Chondrocyte (in vitro differentiated cells): ENCODE results near the gene NKX2-4. TPM values are rescaled to one million over a fixed set of nuclear protein-coding genes. Genes with fewer than 3 reads are reported as not detected.

ENCODE experiments used
- DNase-seq: peaks from one replicate; pipeline ENCODE4 v3.0.0; 2021; ENCODE audit warnings: mixed read lengths, low spot score
- H3K27ac Mint-ChIP-seq: one replicate; pipeline ENCODE4 v1.8.0; 2021; ENCODE audit warnings: mild to moderate bottlenecking, moderate library complexity, mixed read lengths; ENCODE audit not compliant: unreplicated experiment
- H3K27me3 Mint-ChIP-seq: 2 replicates; pipeline ENCODE4 v1.8.0; 2021; ENCODE audit warnings: low read depth, mixed read lengths
- H3K36me3 Mint-ChIP-seq: 2 replicates; pipeline ENCODE4 v1.8.0; 2021; ENCODE audit warnings: low read depth, mixed read lengths
- H3K4me1 Mint-ChIP-seq: 2 replicates; pipeline ENCODE4 v1.8.0; 2021; ENCODE audit warnings: low read depth, mild to moderate bottlenecking, mixed read lengths
- H3K4me3 Mint-ChIP-seq: one replicate; pipeline ENCODE4 v1.8.0; 2021; ENCODE audit warnings: mild to moderate bottlenecking, moderate library complexity, mixed read lengths; ENCODE audit not compliant: unreplicated experiment
- H3K9me3 Mint-ChIP-seq: 2 replicates; pipeline ENCODE4 v1.8.0; 2021; ENCODE audit warnings: low read depth, mixed read lengths
- total RNA-seq: library from RNA; stranded (reverse); gene quantifications from 3 replicates; pipeline ENCODE4 v1.2.1, GENCODE V29; 2021
- TF ChIP-seq, protein P1 (sequence below): fragments of 200-600 bp; sonication (generic); IDR thresholded peaks from 2 replicates; pipeline ENCODE4 v1.5.0; 2021; ENCODE audit warnings: antibody characterized with exemption, mild to moderate bottlenecking, moderate library complexity

Gene NKX2-4
- total RNA-seq, 1 donor from 2014 or later = not detected

DNA sequence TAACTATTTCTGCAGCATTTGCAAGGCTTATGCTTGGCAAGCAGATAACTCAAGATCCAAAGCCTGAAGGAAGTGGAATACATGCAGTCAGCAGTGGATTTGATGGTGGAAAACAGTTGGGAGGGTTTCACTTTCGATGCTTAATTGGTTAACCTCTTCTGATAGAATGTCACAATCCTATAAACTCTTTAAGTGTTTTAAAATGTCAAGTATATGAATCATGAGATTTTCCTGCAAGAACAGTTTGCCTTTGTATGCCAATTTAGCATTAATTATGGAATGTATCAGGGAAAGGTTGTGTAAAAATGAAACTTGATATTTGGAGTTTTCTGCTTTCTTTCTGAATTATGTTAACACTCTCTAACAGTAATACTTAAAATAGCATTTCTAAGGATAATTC lies 36.6 kb downstream of the NKX2-4 start:
- Mint-ChIP-seq H3K27me3 (no peaks in the 10 kb centered on the region), H3K4me3 (no peak overlapping the region), H3K27ac (no peak overlapping the region), H3K4me1 (peaks cover 12% of the 10 kb centered on the region), H3K36me3 (peaks cover 29% of the 10 kb centered on the region), H3K9me3 (no peaks in the 10 kb centered on the region)
- TF ChIP-seq, protein P1, sequence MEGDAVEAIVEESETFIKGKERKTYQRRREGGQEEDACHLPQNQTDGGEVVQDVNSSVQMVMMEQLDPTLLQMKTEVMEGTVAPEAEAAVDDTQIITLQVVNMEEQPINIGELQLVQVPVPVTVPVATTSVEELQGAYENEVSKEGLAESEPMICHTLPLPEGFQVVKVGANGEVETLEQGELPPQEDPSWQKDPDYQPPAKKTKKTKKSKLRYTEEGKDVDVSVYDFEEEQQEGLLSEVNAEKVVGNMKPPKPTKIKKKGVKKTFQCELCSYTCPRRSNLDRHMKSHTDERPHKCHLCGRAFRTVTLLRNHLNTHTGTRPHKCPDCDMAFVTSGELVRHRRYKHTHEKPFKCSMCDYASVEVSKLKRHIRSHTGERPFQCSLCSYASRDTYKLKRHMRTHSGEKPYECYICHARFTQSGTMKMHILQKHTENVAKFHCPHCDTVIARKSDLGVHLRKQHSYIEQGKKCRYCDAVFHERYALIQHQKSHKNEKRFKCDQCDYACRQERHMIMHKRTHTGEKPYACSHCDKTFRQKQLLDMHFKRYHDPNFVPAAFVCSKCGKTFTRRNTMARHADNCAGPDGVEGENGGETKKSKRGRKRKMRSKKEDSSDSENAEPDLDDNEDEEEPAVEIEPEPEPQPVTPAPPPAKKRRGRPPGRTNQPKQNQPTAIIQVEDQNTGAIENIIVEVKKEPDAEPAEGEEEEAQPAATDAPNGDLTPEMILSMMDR = no peak
- DNase-seq = no peak

DNA sequence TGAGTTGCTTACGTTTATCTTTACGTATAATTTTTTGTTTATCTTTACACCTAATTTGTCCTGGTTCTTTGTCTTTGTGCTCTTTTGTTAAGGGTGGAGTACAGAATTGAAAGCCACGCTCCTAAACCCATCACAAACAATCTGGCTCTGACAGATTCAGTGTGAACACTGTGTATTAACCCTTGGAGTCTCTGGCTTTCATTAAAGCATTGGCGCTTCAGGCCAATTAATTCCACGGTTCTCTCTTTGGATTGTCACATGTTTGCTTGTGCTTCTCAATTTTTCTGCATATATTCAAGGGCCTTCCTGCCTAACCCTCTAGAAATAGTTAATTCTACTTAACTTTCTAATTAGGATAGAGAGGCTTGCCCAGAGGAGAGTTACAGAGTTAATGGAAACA lies 38.6 kb downstream of the NKX2-4 start:
- Mint-ChIP-seq H3K36me3 (peaks cover 29% of the 10 kb centered on the region), H3K27ac (no peak overlapping the region), H3K4me3 (no peak overlapping the region), H3K27me3 (no peaks in the 10 kb centered on the region), H3K9me3 (no peaks in the 10 kb centered on the region), H3K4me1 (peaks cover 12% of the 10 kb centered on the region)
- TF ChIP-seq, protein P1 = no peak
- no peak for DNase-seq

DNA sequence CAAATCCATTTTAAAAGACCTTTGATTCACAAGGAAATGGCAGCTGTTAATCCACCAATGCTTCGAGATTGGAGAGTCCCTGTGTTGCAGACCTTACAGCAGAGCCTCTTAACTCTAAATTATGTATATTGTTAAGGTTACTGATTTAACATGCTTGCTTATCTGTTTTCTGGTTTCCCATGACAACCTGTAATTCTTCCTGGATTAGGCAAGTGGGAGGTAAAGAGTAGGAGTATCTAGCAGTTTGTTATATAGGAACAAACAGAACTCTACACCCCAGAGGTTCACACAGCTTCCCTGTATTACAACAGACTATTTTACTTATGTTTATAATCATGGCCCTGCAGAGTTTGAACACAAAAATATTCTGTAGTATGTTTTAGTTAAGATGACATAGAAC lies 39.5 kb downstream of the NKX2-4 start:
- no peaks in the 10 kb centered on the region for H3K9me3 Mint-ChIP-seq
- no peaks in the 10 kb centered on the region for H3K27me3 Mint-ChIP-seq
- no peak for DNase-seq
- peaks cover 25% of the 10 kb centered on the region for H3K36me3 Mint-ChIP-seq
- TF ChIP-seq, protein P1 = no peak
- H3K4me1 Mint-ChIP-seq = peaks cover 12% of the 10 kb centered on the region
- no peak overlapping the region for H3K27ac Mint-ChIP-seq
- H3K4me3 Mint-ChIP-seq = no peak overlapping the region

DNA sequence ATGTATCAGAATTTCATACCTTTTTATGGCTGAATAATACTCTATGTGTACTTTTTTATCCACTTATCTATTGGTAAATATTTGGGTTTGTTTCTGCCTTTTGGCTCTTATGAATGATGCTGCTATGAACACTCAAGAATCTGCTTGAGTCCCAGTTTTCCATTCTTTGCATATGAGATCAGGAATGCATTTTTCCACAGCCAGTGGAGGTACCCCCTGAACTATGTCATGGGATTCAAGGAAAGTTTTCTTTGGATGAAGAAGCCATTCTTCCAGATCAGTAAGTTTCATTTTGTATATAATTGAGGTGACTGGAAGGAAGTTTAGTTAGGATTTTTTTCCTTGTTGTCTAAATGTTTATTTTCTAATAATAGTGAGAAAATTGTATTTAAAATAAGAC lies 40.9 kb downstream of the NKX2-4 start:
- TF ChIP-seq, protein P1 = no peak
- Mint-ChIP-seq H3K27ac (no peak overlapping the region), H3K9me3 (no peaks in the 10 kb centered on the region), H3K36me3 (peaks cover 19% of the 10 kb centered on the region), H3K27me3 (no peaks in the 10 kb centered on the region), H3K4me1 (peaks cover 12% of the 10 kb centered on the region), H3K4me3 (no peak overlapping the region)
- DNase-seq = no peak

DNA sequence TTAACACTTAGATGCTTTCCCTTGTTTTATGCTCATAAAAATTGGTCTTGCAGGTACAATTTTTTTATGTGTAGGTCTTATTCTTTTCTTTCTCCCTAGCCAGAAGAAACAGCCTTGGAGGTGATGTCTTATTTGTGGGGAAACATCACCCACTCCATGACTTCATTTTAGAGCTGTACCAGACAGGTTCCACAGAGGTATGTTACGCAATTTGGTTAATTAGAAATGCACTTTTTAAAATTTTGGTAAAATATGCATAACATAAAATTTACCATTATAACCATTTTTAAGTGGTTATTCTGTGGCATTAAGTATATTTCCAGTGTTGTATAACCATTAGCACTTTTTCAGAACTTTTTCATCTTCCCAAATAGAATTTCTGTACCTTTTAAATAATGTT lies 41.3 kb downstream of the NKX2-4 start:
- no peaks in the 10 kb centered on the region for H3K27me3 Mint-ChIP-seq
- H3K9me3 Mint-ChIP-seq = no peaks in the 10 kb centered on the region
- no peak for DNase-seq
- H3K4me3 Mint-ChIP-seq = no peak overlapping the region
- peaks cover 12% of the 10 kb centered on the region for H3K4me1 Mint-ChIP-seq
- H3K36me3 Mint-ChIP-seq = peaks cover 19% of the 10 kb centered on the region
- TF ChIP-seq, protein P1 = no peak
- no peak overlapping the region for H3K27ac Mint-ChIP-seq
